G401.6 (cell line): ENCODE results near the gene PRKCZ.
"Not testable (repeated sequence)": the region's sequence is repeated elsewhere in the genome, so short reads cannot be mapped to it uniquely, and the experiment has no call there.

ENCODE experiments used
- FAIRE-seq: peaks from 2 replicates; lab custom pipeline; 2012; peaks lifted over from hg19 to GRCh38; lab: Jason Lieb, UNC

PRKCZ gene

DNA sequence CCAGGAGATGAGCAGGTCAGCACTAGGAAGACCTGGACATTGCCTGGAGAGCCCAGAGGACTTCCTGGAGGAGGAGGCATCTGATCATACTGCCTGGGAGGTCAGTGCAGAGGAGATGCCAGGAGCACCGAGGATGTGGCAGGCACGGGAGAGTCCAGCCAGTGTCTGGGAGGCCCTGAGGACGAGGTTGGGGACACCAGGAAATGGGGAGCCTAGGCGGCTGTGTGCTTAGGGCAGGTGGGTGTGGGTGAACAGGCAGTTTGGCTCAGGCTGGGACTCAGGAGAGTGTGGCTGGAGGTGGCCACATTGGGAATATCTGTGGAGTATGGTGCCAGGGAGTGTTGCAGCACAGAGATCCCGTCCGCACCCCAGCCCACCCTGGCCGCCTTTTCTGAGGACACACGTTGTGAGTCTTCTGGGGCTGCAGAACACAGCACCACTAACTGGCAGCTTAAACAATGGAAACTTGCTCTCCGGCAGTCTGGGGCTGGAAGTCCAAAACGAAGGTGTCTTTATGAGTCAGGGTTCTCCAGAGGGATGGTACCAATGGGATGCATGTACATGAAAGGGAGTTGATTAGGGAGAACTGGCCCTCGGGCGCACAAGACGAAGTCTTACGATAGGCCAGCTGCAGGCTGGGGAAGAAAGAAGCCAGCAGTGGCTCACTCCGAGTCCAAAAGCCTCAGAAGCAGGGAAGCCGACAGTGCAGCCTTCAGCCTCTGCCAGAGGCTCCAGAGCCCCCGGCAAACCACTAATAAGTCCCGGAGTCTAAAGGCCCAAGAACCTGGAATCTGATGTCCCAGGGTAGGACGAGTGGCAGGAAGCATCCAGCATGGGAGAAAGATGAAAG, 86.4 kb downstream of the PRKCZ start:
- FAIRE-seq: no peak

DNA sequence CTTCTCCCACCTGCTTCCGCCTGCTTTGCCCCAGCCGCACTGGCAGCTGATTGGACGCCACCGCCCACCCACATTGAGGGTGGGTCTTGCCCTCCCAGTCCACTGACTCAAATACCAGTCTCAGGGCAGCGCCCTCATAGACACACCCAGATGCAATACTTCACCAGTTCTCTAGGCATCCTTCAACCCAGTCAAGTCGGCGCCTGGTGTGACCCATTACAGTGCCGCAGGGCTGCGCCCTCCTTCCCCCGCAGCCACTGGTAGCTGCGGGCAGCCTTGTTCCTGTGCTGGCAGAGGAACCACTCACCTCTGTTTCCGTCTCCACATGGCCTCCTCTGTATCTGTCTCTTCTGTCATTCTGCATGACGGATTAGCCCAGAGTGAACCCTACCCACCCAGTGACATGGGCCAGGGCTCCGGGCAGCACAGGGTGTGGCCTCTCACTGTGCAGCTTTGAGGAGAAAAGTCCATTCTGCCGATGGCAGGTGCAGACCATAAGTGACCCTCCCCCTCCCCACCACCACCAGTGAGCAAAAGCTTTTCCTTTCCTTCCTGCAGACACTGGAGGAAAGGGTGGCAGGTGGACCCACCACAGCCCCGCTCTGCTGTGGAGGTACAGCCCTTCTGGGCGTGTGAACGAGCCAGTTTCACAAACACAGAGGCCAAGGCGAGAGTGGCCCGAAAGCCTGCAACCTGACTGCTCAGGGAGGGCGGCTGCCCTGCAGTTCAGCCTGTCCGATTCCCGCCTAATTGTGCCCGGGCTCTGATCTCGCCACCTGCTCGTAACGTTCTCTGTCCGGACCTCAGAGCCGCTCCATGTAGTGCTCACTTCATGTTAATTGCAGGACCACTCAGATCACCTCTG, 87.3 kb downstream of the PRKCZ start:
- no peak for FAIRE-seq

DNA sequence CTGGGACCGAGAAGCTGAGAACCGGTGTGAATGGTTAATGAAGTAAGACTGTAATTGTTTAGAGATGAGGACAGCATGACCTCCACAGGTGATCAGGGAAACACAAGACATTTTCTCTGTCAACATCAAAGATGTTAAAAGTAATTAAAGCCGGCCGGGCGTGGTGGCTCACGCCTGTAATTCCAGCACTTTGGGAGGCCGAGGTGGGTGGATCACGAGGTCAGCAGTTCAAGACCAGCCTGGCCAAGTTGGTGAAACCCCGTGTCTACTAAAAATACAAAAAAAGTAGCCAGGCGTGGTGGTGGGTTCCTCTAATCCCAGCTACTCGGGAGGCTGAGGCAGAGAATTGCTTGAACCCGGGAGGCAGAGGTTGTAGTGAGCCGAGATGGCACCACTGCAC, 88.9 kb downstream of the PRKCZ start:
- not testable (repeated sequence) for FAIRE-seq

DNA sequence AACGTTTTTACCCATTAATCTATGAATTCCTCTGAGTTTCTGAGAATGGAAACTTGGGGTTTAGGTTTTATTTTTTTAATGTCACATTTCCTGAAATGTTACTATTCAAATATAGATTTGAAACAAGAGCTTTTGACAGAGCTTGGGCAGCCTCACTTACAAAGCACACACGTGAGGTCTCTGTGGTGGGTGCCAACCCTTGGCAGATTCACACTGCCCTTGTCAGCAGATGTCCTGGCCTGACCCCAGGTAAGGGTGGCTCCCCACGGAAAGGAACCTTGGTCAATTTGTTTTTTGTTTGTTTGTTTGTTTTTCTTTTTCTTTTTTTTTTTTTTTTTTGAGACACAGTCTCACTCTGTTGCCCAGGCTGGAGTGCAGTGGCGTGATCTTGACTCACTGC, 90.8 kb downstream of the PRKCZ start:
- FAIRE-seq: no peak

DNA sequence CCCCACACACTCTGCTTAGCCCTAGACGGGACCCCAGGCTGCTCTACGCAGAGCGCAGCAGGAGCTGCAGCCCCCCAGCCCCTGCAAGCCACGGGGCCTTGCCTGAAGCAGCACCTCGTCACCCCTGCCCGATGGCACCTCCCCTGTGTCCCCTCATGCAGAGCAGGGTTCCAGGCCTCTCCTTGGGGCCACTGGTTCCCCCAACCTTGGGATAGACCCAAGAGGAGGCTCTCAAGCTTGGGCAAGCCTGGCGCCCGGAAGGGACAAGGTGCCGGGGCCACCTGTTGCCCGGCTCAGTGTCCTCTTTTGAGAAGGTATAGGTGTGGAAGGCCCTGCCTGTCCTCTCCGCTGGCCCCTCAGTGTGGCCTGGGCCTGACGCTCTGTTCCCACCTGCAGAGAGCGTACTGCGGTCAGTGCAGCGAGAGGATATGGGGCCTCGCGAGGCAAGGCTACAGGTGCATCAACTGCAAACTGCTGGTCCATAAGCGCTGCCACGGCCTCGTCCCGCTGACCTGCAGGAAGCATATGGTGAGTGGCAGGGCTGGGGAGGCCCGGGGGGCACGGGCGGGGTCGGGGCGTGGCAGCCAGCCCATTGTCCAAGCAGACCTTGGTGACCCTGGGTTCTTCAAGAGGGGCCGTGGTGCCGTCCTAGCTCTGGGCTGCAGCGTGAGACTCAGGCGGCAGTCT, 93.7 kb downstream of the PRKCZ start:
- no peak for FAIRE-seq

DNA sequence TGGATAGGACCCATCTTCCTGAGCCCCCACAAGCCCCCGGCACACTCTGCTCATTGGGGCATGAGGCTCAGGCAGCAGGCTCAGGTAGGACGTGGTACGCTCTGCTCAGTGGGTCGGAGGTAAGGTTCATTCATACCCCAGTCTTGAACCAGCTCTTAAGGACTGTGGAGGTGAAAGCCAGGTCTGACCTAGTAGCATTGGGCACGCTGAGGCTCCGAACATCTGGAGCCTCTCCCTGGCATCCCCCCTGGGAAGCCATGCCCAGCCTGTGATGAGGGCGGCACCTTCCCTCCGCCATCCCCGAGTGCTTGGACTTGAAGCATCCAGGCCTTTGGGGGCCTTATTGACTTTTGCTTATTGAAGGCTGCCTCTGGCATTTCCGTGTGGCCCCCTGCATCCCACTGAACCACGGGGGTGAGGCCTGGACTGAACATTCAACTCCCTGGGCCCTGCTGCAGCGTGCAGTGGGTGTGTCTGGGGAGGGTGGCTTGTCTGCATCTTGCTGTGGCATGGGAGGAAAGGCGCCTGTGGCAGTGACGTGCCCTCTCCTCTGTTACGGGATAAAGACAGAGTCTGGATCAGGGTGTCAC, 94.4 kb downstream of the PRKCZ start:
- FAIRE-seq: no peak

DNA sequence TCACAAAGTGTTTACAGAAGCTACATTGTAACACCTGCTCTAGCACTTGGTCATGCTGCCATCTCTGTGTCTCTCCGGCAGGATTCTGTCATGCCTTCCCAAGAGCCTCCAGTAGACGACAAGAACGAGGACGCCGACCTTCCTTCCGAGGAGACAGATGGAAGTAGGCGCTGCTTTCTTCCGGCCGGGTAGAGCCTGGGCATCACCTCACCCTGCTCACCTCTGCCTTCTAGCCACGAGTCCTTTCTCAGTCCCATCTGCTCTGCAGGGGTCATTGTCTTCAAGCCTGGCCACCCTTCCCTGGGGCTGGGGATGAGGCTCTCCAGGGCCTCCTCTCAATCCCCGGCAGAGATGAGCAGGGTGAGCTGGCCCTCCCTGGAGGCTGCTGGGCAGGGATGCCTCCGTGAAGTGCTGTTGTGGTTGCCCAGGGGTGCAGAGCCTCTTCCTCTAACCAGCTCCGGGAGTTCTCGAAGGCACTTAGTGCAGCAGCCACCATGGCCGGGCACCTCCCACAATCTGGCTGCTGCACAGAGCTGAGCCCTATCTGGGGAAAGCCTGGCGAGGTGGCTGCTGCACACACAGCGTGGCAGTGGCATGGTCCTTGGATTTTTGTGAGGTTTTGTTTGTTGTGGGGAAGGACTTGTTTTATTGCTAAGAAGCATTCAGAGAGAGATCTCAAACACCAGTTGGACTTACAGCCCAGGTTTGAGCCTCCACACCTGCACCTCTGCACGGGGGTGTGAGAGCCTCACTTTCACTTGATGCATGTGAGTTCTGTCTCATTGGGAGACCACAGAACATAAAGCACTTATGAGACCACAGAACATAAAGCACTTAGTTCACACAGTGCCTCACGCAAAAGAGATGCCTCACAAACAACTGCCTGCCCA, 96.0 kb downstream of the PRKCZ start:
- no peak for FAIRE-seq

DNA sequence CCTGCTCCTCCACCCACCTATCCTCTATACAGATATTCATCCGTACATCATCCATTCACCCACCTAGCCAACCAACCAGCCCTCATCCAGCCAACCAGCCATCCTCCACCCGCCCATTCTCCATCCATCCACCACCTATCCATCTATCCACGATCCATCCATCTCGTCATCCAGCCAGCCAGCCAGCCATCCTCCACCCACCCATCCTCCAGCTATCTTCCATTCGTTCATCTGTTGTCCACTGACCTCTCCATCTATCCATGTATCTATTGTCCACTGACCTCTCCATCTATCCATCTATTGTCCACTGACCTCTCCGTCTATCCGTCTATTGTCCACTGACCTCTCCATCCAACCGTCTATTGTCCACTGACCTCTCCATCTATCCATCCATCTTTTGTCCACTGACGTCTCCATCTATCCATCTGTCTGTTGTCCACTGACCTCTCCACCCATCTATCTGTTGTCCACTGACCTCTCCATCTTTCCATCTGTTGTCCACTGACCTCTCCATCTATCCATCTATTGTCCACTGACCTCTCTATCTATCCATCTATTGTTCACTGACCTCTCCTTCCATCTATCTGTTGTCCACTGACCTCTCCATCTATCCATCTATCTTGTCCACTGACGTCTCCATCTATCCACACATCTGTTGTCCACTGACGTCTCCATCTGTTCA, 96.8 kb downstream of the PRKCZ start:
- no peak for FAIRE-seq

DNA sequence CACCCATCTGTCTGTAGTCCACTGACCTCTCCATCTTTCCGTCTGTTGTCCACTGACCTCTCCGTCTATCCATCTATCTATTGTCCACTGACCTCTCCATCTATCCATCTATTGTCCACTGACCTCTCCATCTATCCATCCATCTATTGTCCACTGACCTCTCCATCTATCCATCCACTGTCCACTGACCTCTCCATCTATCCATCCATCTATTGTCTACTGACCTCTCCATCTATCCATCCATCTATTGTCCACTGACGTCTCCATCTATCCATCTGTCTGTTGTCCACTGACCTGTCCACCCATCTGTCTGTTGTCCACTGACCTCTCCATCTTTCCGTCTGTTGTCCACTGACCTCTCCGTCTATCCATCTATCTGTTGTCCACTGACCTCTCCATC, 97.7 kb downstream of the PRKCZ start:
- not testable (repeated sequence) for FAIRE-seq

DNA sequence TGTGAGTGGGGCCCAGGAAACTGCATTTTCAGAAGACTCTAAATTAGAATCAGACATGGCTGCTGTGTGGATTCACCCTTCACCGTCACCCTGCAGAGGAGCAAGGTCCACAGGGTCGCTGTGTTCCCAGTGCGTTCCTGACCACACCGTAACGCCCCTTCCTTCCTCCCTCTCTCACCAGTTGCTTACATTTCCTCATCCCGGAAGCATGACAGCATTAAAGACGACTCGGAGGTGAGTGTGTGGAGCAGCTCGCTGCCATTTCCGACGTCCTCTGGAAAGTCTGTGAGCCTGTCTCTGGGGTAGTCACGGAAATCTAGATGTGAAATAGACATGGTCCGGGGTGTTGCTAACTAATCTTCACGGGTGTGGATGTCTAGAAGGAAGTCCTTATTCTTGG, 98.5 kb downstream of the PRKCZ start:
- no peak for FAIRE-seq

DNA sequence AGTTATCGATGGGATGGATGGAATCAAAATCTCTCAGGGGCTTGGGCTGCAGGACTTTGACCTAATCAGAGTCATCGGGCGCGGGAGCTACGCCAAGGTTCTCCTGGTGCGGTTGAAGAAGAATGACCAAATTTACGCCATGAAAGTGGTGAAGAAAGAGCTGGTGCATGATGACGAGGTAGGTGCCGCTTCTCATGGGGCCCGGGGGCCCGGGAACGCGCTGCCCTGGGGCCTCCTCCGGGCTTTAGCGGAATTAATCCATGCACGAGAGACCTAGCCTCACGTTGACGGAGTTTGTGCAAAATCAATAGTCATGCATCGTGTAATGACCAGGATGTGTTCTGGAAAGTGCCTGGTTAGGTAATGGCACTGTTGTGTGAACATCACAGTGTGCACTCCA, 100.6 kb downstream of the PRKCZ start:
- no peak for FAIRE-seq

DNA sequence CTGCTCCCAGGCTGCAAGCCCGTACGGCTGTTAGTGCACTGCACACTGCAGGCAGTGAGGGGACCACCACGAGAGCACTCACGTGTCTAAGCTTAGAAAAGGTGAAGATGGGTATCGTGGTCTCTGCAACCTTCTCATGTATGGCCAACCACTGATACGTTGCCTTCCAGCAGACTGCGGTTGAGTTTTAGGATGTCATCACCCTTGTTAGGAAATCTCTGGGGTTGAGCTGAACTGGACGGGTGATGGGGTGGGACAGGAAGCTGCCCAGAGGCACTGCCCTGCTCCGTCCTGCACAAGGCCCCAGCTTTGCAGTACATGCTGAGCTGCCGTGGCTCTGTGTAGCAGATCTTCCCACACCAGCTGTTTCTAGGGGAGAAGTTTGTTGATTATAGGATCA, 101.0 kb downstream of the PRKCZ start:
- FAIRE-seq: no peak

DNA sequence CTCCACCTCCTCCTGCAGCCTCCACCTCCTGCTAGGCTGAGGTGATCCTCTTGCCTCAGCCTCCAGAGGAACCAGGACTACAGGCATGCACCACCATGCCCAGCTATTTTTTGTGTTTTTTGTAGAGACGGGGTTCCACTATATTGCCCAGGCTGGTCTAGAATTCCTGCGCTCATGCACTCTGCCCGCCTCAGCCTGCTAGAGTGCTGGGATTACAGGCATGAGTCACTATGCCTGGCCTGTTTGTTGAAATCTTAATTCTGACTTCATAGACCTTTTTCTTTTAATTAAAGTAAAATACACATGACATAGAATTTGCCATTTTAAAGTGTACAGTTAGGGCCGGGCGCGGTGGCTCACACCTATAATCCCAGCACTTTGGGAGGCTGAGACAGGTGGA, 101.7 kb downstream of the PRKCZ start:
- no peak for FAIRE-seq

DNA sequence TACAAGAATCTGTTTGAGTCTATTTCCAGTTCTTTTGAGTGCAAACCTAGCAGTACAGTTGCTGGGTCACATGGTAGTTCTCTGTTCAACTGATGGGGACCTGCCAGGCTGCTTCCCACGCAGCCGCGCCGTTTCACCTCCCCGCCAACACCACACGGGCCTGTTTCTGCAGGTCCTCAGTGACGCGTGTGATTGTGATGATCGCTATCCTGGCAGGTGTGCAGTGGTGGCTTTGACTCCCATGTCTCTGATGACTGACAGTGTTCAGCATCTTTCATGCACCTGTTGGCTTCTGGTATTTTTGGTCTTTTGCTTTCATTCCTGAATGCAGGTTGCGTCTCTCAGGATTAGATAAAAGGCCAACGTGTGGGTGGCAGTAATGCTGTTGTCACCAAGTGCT, 102.7 kb downstream of the PRKCZ start:
- no peak for FAIRE-seq

DNA sequence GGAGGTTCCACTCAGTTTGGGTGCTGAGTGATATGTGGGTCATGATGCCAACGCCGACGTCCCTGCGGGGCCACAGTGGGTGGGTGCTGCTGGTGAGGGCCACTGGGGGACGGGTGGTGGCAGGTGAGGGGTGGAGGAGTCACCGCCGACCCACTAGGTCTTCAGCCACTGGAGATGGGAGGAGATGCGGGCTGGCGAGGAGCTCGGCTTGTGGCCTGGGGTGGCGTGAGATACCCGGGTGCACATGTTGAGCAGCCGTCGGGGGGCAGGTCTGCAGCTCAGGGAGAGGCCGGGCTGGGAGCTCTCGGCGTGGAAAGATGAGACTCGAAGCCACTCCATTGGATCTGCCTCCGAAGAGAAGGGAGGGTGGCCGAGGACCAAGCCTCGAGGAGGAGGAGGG, 103.8 kb downstream of the PRKCZ start:
- no peak for FAIRE-seq

DNA sequence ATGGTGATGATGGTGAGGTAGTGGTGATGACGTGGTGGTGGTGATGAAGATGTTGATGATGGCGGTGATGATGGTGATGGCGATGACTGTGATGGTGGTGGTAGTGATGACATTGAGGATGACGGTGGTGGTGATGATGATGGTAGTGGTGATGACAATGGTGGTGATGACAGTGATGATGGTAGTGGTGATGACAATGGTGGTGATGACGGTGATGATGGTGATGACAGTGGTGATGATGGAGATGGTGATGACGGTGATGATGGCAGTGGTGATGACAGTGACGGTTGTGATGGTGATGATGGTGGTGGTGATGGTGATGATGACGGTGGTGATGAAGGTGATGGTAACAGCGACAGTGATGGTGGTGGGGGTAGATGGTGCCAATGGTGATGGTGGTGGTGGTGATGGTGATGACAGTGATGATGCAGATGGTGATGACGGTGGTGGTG, 105.0 kb downstream of the PRKCZ start:
- no peak for FAIRE-seq

DNA sequence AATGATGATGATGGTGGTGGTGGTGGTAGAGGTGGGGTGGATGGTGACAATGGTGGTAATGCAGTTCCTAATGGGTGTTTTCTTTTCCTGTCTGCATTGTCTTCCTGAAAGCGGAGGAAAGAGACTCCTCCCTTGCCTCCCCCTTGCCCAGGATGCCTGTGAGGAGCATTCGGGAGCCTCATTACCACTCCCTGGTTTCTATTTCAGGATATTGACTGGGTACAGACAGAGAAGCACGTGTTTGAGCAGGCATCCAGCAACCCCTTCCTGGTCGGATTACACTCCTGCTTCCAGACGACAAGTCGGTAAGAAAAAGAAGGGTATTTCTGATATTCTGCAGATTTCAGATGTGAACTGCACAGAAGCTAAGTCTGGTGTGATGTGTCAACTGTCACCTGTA, 105.6 kb downstream of the PRKCZ start:
- FAIRE-seq: no peak

DNA sequence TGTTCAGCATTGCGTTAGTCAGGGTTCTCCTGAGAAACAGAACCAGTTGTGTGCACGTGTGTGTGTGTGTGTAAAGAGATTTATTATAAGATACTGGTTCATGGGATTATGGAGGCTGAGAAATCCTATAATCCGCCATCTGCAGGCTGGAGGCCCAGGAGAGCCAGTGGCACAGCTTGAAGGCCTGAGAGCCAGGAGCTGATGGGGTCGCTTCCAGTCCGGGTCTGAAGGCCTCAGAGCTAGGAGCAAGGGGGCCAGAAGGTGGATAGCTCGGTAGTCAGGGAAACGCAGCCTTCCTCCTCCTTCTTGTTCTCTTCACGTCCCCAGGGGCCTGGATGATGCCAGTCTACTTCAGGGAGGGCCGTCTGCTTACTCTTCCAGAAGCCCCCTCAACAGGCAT, 106.7 kb downstream of the PRKCZ start:
- FAIRE-seq: no peak

DNA sequence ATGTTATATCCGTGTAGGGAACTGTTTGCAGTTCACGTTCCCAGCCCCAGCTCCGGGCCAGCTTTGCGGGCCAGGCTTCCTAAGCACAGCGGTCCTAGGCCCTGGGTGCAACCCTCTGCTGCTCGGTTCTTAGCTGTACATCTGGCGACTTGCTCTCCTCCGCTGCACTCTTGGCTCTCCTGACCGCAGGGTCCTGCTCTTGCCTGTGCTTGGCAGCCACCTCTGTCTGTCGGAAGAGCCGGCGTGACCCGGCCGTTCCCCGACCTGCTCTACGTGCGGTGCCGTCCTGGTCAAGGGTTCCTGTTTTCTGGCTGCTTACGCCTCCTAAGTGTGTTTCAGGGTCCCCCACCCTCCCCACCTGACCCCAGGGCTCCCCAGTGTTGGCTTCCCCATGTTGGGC, 107.6 kb downstream of the PRKCZ start:
- FAIRE-seq: no peak

DNA sequence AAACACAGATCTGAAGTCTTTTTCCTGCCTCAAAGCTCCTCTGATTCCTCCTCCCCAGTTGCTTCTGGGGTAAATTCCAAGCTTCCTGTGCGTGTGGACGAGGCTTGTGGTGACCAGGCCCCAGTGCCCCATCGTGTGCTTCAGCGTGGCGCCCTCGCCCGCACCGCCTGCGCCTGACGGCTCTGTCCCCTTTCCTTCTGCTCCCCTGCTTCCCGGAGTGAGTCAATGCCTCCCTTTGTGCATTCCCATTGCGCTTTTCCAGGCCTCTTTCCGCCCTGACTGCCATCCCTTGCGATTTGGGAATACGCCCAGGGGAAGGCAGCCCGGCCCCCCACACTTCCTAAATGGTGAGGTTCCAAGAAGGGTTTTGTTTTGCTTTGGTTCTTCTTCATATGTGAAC, 108.1 kb downstream of the PRKCZ start:
- FAIRE-seq: no peak

DNA sequence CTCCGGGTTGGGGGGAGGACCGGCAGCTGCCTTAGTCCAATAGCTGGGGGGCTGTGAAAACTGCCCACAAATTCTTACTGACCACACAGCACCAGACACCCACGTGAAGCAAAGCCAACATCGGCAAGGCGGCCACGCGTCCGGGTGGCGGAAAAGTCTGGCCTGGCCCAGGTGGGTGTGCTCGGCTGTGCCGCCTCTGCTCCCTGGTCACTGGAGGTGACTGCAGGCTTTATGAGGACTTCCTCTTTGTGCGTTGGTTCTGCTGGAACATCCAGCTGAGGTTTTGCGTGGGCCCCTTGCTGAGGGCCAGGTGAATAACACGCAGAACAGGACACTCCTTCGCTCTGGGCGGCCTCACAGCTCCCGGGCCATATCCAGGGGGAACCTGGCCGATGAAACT, 108.9 kb downstream of the PRKCZ start:
- FAIRE-seq: no peak
